OCI-LY7 (cell line): ENCODE measurements around the gene TCP10L. TPM values are rescaled to one million over a fixed set of nuclear protein-coding genes. Genes with fewer than 3 reads are reported as not detected.

Experiments
- BruUV-seq: library from RNA; stranded (reverse); fragments of 400-500 nt; replicated peaks from 2 replicates; lab custom pipeline; 2021; lab: Mats Ljungman, UMichigan
- CTCF ChIA-PET: fragments of 300-600 bp; sonication (Branson Sonifier 250); formaldehyde crosslinking; loops from one replicate; lab custom pipeline; 2022; ENCODE audit warnings: antibody characterized with exemption; ENCODE audit not compliant: unreplicated experiment; lab: Charles Lee
- POLR2A ChIA-PET: fragments of 300-600 bp; sonication (Branson Sonifier 250); formaldehyde crosslinking; loops from one replicate; lab custom pipeline; 2022; ENCODE audit warnings: antibody characterized with exemption; lab: Charles Lee
- DNase-seq: peaks from one replicate; pipeline ENCODE4 v3.0.0-alpha.2; 2015; ENCODE audit warnings: low spot score
- H2AFZ ChIP-seq: fragments of 200-600 bp; sonication (generic), shearing (Covaris generic); 2 replicates; pipeline ENCODE4 v1.6.1; 2014; ENCODE audit warnings: mild to moderate bottlenecking, antibody characterized with exemption, low read length, moderate library complexity
- H3K27ac ChIP-seq: fragments of 200-600 bp; sonication (generic); 2 replicates; pipeline ENCODE4 v1.5.1; 2014; ENCODE audit warnings: mixed run types, low read depth, mild to moderate bottlenecking, moderate library complexity, low read length, inconsistent platforms; ENCODE audit not compliant: poor library complexity, severe bottlenecking
- H3K36me3 ChIP-seq: fragments of 200-600 bp; sonication (generic); 2 replicates; pipeline ENCODE4 v1.6.1; 2014; ENCODE audit warnings: mild to moderate bottlenecking, antibody characterized with exemption, low read length, moderate library complexity, mixed read lengths; ENCODE audit not compliant: insufficient read depth
- H3K4me1 ChIP-seq: fragments of 200-600 bp; sonication (generic); 2 replicates; pipeline ENCODE4 v1.5.1; 2014; ENCODE audit warnings: mild to moderate bottlenecking, low read length; ENCODE audit not compliant: insufficient read depth, poor library complexity, severe bottlenecking
- H3K4me2 ChIP-seq: fragments of 200-600 bp; sonication (generic); 2 replicates; pipeline ENCODE4 v1.6.1; 2014; ENCODE audit warnings: mild to moderate bottlenecking, low read length
- H3K4me3 ChIP-seq: fragments of 200-600 bp; sonication (generic); 2 replicates; pipeline ENCODE4 v1.5.1; 2014; ENCODE audit warnings: mild to moderate bottlenecking, low read depth, low read length; ENCODE audit not compliant: poor library complexity, severe bottlenecking
- H3K79me2 ChIP-seq: fragments of 200-600 bp; sonication (generic); 2 replicates; pipeline ENCODE4 v1.6.1; 2016; ENCODE audit warnings: low read depth, mild to moderate bottlenecking, low read length, moderate library complexity, mixed read lengths; ENCODE audit not compliant: insufficient read depth
- H3K9me2 ChIP-seq: fragments of 200-600 bp; sonication (generic); 2 replicates; pipeline ENCODE4 v1.6.1; 2016; ENCODE audit warnings: mild to moderate bottlenecking, low read length, mixed read lengths; ENCODE audit not compliant: insufficient read depth
- H3K9me3 ChIP-seq: fragments of 200-600 bp; sonication (generic); 2 replicates; pipeline ENCODE4 v1.6.1; 2014; ENCODE audit warnings: mild to moderate bottlenecking, mixed run types, low read length, mixed read lengths
- H4K20me1 ChIP-seq: fragments of 200-600 bp; sonication (generic); 2 replicates; pipeline ENCODE4 v1.6.1; 2014; ENCODE audit warnings: mild to moderate bottlenecking, antibody characterized with exemption, low read length, moderate library complexity, mixed read lengths; ENCODE audit not compliant: insufficient read depth
- CTCF ChIP-seq: fragments of 200-600 bp; sonication (generic); conservative IDR thresholded peaks from 2 replicates; pipeline ENCODE4 v1.5.1; 2014; ENCODE audit warnings: mild to moderate bottlenecking, antibody characterized with exemption, low read length, moderate library complexity, mixed read lengths
- EZH2phosphoT487 ChIP-seq: fragments of 200-600 bp; sonication (generic); IDR thresholded peaks from 2 replicates; pipeline ENCODE4 v1.6.1; 2018; ENCODE audit warnings: low read depth, borderline replicate concordance, mild to moderate bottlenecking, mixed run types, antibody characterized with exemption, low read length, moderate library complexity, mixed read lengths
- intact Hi-C: fragments of 100-400 bp; cut with micrococcal nuclease; formaldehyde crosslinking; loops from one replicate; pipeline ENCODE4 v1.10.0; 2022; ENCODE audit not compliant: unreplicated experiment
- total RNA-seq, 2 experiments: library from RNA; depleted of rRNA in 1 of 2; stranded (reverse); fragments of >200 nt in 1 of 2; shearing (Covaris generic) in 1 of 2; gene quantifications; 2 replicates each; pipeline ENCODE4 v1.2.3, GENCODE V29; 2014 to 2022

Gene TCP10L
- total RNA-seq, 2 experiments from 2014 or later: 0.63 to 3.9 TPM

GRCh38 chr21:32587651-32588050 is 2.3 kb upstream of the TCP10L start:
- no peak for DNase-seq
- no peaks in the 10 kb centered on the region for H4K20me1 ChIP-seq
- H3K79me2 ChIP-seq: no peaks in the 10 kb centered on the region
- no peak overlapping the region for H3K4me2 ChIP-seq
- H3K9me3 ChIP-seq: no peaks in the 10 kb centered on the region
- ChIA-PET CTCF (no interaction called here), POLR2A (interaction anchor here (0.7 kb wide), 1 partner anchor 17 kb away, joined by 4 read pairs; no protein-coding TSS in a partner anchor)
- H3K27ac ChIP-seq: no peak overlapping the region
- no peak for TF ChIP-seq CTCF
- TF ChIP-seq EZH2phosphoT487: no peak
- intact Hi-C loops: no loop called here
- no TSS peak for BruUV-seq
- H3K9me2 ChIP-seq: no peaks in the 10 kb centered on the region
- H3K36me3 ChIP-seq: no peaks in the 10 kb centered on the region
- no peak overlapping the region for H3K4me3 ChIP-seq
- H3K4me1 ChIP-seq: no peaks in the 10 kb centered on the region
- no peak overlapping the region for H2AFZ ChIP-seq

- Histone ChIP-seq H3K9me3 (no peaks in the 10 kb centered on the region), H3K4me1 (no peaks in the 10 kb centered on the region), H3K9me2 (no peaks in the 10 kb centered on the region), H4K20me1 (no peaks in the 10 kb centered on the region), H3K4me2 (no peak overlapping the region), H2AFZ (no peak overlapping the region), H3K4me3 (no peak overlapping the region), H3K27ac (no peak overlapping the region), H3K36me3 (no peaks in the 10 kb centered on the region), H3K79me2 (no peaks in the 10 kb centered on the region)
- ChIA-PET CTCF (no interaction called here), POLR2A (no interaction called here)
- TF ChIP-seq EZH2phosphoT487: no peak
- DNase-seq: no peak
- no TSS peak for BruUV-seq
- intact Hi-C loops: no loop called here
Observed at GRCh38 chr21:32587120-32587519, 1.8 kb upstream of the TCP10L start.

- TF ChIP-seq CTCF (no peak), EZH2phosphoT487 (no peak)
- ChIA-PET POLR2A (no interaction called here), CTCF (no interaction called here)
- Histone ChIP-seq H2AFZ (no peak overlapping the region), H3K4me1 (no peaks in the 10 kb centered on the region), H3K79me2 (no peaks in the 10 kb centered on the region), H3K27ac (no peak overlapping the region), H4K20me1 (no peaks in the 10 kb centered on the region), H3K4me2 (no peak overlapping the region), H3K9me2 (no peaks in the 10 kb centered on the region), H3K36me3 (no peaks in the 10 kb centered on the region), H3K4me3 (no peak overlapping the region), H3K9me3 (no peaks in the 10 kb centered on the region)
- DNase-seq: no peak
- intact Hi-C loops: no loop called here
- no TSS peak for BruUV-seq
Observed at GRCh38 chr21:32585970-32586369, 647 bp upstream of the TCP10L start.
